ENCODE data around the gene TRIM32. TPM values are rescaled to one million over a fixed set of nuclear protein-coding genes. Genes with fewer than 3 reads are reported as not detected.
"Not testable (repeated sequence)": the region's sequence is repeated elsewhere in the genome, so short reads cannot be mapped to it uniquely, and the experiment has no call there.

The TRIM32 gene
- total RNA-seq, 2 experiments from 2014 or later: 19.3 to 20.2 TPM

DNA sequence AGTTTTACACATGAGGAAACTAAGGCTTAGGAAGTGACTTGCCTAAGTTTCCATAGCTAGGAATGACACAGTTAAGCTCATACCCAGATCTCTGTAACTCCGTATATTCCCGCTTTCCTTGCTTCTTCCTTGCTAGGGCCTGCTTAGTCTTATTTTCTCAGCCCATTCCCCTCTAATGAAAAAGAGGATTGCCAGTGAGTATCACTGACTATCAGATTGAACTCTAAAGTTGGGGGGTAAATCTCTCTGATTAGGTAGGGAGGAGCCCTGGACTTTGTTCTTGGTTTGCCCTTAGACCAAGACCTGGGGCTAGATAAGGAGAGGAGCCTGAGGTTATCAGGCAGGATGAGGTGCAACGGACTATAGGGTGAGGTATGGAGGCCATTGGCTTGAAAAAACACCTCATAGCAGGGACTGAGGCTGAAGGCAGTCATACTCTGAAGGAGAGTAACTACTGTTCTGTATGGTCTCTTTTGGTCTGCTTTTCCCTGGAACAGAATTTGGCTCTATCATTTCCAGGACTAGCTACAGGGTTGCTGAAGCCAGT lies 2.5 kb downstream of the TRIM32 start:
- Mint-ChIP-seq H3K27me3 (no peaks in the 10 kb centered on the region), H3K4me3 (no peak overlapping the region), H3K36me3 (peaks cover 26% of the 10 kb centered on the region), H3K4me1 (peaks cover 49% of the 10 kb centered on the region), H3K9me3 (peaks cover 1% of the 10 kb centered on the region), H3K27ac (no peak overlapping the region)
- no peak for ATAC-seq (ENCODE audit: low read depth)
- POLR2A ChIA-PET: no interaction called here
- no peak for DNase-seq

DNA sequence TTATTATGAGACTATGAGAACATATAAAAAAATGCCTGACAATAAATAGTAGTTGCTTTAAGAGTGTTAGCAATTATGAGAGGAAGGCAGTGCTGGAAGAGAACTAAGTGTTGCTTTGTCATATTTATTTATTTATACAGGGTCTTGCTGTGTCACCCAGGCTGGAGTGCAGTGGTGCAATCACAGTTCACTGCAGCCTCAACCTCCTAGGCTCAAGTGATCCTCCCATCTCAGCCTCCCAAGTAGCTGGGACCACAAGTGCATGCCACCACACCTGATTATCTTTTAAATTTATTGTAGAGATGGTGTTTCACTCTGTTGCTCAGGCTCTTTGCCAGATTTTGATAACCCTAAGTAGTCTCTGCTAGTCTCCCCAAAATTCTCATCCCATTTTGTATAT lies 3.7 kb downstream of the TRIM32 start:
- peaks cover 49% of the 10 kb centered on the region for H3K4me1 Mint-ChIP-seq
- H3K27ac Mint-ChIP-seq; H3K4me3 Mint-ChIP-seq; ATAC-seq (ENCODE audit: low read depth); DNase-seq; H3K9me3 Mint-ChIP-seq; H3K27me3 Mint-ChIP-seq; POLR2A ChIA-PET: not testable (repeated sequence)
- peaks cover 30% of the 10 kb centered on the region for H3K36me3 Mint-ChIP-seq

DNA sequence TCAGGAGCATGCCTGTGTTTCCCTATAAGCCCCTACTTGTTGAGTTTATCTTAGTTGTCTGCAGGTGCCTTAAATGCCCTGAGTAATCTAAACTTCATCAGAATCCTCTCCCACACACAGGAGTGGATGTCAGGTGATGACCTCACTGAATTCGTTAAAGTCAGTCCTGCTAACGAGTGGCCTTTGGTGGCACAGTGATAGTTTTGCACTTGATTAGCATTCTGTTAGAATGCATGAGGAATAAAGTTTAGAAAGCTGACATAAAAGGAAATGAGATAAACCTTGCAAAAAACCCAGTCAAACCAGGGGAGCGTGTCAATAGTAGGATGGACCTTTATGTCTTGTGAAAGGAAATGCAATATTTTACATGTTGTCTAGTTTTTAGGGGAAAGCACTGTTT lies 4.5 kb downstream of the TRIM32 start:
- peaks cover 36% of the 10 kb centered on the region for H3K36me3 Mint-ChIP-seq
- H3K9me3 Mint-ChIP-seq: peaks cover 2% of the 10 kb centered on the region
- DNase-seq: no peak
- H3K4me3 Mint-ChIP-seq: no peak overlapping the region
- peaks cover 41% of the 10 kb centered on the region for H3K4me1 Mint-ChIP-seq
- no peak overlapping the region for H3K27ac Mint-ChIP-seq
- H3K27me3 Mint-ChIP-seq: no peaks in the 10 kb centered on the region
- no peak for ATAC-seq (ENCODE audit: low read depth)
- POLR2A ChIA-PET: no interaction called here

DNA sequence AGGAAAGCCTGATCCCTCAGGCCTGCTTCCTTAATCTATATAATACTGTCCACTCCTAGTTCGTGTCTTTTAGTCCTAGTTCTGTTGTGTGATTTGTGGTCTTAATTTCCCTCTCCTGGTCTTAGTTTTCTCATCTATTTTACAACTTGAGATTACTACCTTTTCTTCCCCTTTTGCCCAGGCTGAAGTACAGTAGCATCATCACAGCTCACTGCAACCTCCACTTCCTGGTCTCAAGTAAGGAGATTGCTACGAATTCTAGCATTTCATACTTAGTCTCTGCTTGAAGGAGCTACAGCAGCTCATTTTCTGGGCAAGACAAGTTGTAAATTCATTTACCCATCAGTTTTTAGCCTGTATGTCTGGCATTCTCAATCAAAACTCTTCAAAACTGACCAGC lies 5.5 kb downstream of the TRIM32 start:
- no peak for ATAC-seq (ENCODE audit: low read depth)
- no peak overlapping the region for H3K4me3 Mint-ChIP-seq

DNA sequence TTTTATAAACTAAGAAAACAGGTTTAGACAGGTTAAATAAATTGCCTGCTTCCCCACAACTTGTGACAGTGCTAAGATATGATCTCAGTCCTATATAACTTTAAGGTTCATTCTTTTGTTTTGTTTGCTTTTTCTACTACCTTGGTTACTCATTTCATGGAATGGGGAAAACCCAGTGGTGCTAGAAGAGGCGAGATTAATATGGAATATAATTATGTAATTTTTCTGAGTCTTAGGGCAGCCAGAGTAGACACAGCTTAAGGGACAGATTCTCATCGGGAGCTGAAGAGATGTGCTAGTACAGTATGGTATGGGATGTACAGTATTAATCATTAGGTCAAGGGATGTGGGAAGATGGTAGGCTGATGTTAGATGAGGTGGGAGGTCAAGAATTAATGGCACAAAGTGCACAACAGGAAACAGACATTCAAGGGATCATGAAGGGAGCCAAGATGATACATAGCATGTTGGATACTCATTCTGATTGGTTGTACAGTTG lies 6.2 kb downstream of the TRIM32 start:
- peaks cover 47% of the 10 kb centered on the region for H3K36me3 Mint-ChIP-seq
- DNase-seq (no peak), ATAC-seq (ENCODE audit: low read depth) (no peak)
- no peak overlapping the region for H3K4me3 Mint-ChIP-seq
- H3K27ac Mint-ChIP-seq: no peak overlapping the region
- POLR2A ChIA-PET: no interaction called here
- peaks cover 3% of the 10 kb centered on the region for H3K9me3 Mint-ChIP-seq
- no peaks in the 10 kb centered on the region for H3K27me3 Mint-ChIP-seq
- H3K4me1 Mint-ChIP-seq: peaks cover 28% of the 10 kb centered on the region

More for the DNA sequence above, 5.5 kb downstream of the TRIM32 start:
- no peak for DNase-seq
- POLR2A ChIA-PET: no interaction called here
- H3K27ac Mint-ChIP-seq: no peak overlapping the region
- H3K9me3 Mint-ChIP-seq: peaks cover 3% of the 10 kb centered on the region
- H3K4me1 Mint-ChIP-seq: peaks cover 34% of the 10 kb centered on the region
- no peaks in the 10 kb centered on the region for H3K27me3 Mint-ChIP-seq
- peaks cover 44% of the 10 kb centered on the region for H3K36me3 Mint-ChIP-seq

DNA sequence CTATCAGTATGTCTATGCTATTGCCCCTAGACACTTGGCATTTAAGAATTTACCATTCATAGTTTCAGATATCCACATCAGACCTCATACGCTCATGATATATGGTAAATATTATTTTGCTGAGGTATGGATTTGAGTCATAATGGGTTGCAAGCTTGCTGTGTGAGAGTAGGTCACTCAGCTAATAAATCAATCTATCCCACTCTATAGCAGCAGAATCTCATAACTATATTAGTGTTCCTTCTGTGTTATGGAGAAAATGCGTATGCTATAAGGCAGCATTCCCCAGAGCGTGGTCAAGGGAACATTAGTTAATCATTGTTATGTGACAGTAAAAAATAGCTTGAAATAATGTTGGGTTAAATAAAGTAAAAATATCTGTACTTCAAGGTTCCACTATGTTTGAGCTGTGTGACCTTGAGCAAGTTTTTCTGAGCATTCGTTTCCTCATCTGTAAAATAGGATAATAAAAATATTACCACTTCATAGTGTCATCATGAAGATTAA lies 7.7 kb downstream of the TRIM32 start:
- Mint-ChIP-seq H3K4me1 (peaks cover 14% of the 10 kb centered on the region), H3K9me3 (peaks cover 3% of the 10 kb centered on the region), H3K36me3 (peaks cover 54% of the 10 kb centered on the region), H3K4me3 (no peak overlapping the region), H3K27me3 (no peaks in the 10 kb centered on the region), H3K27ac (no peak overlapping the region)
- ATAC-seq (ENCODE audit: low read depth): no peak
- POLR2A ChIA-PET: no interaction called here
- DNase-seq: no peak

DNA sequence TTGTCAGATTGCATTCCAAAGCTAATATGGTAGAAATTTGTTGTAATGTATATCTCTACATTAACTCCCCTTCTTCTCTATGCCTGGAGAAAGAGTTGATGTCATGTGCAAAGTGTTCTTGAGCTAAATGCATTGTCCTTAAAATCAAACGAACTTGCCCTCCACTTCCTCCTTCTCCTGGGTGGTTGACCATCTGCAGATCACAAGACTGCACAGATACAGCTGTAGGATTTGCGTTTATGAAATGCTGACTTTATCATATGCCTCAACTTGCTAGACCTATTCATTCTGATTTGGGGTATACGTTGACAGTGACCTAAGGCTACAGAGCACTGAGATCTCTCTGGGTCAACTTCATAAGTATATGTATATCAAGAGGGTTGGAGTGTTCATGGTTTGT lies 8.3 kb downstream of the TRIM32 start:
- H3K9me3 Mint-ChIP-seq: peaks cover 7% of the 10 kb centered on the region
- POLR2A ChIA-PET: no interaction called here
- no peak for ATAC-seq (ENCODE audit: low read depth)

DNA sequence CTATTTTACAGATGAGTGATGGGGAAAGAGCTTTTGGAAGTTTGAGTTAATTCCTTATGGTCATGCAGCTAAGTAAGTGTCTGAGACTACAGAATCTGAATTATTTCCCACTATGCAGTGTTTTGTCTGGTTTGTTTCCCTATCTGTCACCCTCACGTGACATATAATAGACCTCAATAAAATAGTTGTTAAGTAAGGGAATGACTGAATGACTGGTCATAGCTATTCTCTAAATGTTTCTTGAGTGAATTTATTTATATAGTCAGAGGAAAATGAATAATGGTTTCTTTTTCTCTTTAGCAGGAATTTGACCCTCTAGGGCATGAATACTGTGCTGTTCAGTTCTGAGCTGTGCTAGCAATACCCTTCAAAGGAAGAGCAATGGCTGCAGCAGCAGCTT lies 10.3 kb downstream of the TRIM32 start:
- Mint-ChIP-seq H3K9me3 (peaks cover 9% of the 10 kb centered on the region), H3K27ac (no peak overlapping the region)
- DNase-seq: no peak

More for the DNA sequence above, 8.3 kb downstream of the TRIM32 start:
- peaks cover 12% of the 10 kb centered on the region for H3K4me1 Mint-ChIP-seq
- H3K4me3 Mint-ChIP-seq: no peak overlapping the region
- no peak for DNase-seq
- H3K27me3 Mint-ChIP-seq: no peaks in the 10 kb centered on the region
- H3K36me3 Mint-ChIP-seq: peaks cover 60% of the 10 kb centered on the region
- no peak overlapping the region for H3K27ac Mint-ChIP-seq

DNA sequence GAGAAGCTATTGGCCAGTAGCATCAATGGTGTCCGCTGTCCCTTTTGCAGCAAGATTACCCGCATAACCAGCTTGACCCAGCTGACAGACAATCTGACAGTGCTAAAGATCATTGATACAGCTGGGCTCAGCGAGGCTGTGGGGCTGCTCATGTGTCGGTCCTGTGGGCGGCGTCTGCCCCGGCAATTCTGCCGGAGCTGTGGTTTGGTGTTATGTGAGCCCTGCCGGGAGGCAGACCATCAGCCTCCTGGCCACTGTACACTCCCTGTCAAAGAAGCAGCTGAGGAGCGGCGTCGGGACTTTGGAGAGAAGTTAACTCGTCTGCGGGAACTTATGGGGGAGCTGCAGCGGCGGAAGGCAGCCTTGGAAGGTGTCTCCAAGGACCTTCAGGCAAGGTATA lies 10.8 kb downstream of the TRIM32 start:
- H3K9me3 Mint-ChIP-seq: peaks cover 9% of the 10 kb centered on the region
- peaks cover 13% of the 10 kb centered on the region for H3K4me1 Mint-ChIP-seq
- ATAC-seq (ENCODE audit: low read depth) (no peak), DNase-seq (no peak)
- no peak overlapping the region for H3K4me3 Mint-ChIP-seq
- H3K36me3 Mint-ChIP-seq: peaks cover 72% of the 10 kb centered on the region
- POLR2A ChIA-PET: interaction anchor here (1.2 kb wide), 1 partner anchor 11 kb away, joined by 3 read pairs; the partner anchor contains the start of gene TRIM32
- no peaks in the 10 kb centered on the region for H3K27me3 Mint-ChIP-seq
- no peak overlapping the region for H3K27ac Mint-ChIP-seq

More for the DNA sequence above, 10.3 kb downstream of the TRIM32 start:
- H3K27me3 Mint-ChIP-seq: no peaks in the 10 kb centered on the region
- no peak for ATAC-seq (ENCODE audit: low read depth)
- H3K4me1 Mint-ChIP-seq: peaks cover 17% of the 10 kb centered on the region
- H3K4me3 Mint-ChIP-seq: no peak overlapping the region
- peaks cover 72% of the 10 kb centered on the region for H3K36me3 Mint-ChIP-seq
- POLR2A ChIA-PET: interaction anchor here (1.2 kb wide), 1 partner anchor 10 kb away, joined by 3 read pairs; the partner anchor contains the start of gene TRIM32

DNA sequence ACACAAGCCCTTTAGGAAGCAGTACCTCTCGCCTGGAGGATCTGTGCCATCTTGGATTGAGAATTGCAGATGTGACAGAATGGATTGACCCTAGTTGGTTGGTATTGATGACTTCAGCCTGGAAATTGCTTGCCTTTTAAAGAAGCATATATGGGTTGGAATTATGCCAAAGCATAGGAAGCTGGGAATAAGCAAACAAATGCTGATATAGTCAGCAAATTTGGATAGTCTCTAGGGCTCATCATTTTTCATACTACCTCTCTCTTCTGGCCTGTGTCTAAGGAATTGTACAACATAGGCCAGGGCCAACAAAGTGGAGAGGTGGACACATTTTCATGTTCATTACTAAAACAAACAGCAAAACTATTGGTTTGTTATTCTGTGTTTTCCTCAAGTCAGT lies 13.2 kb downstream of the TRIM32 start:
- DNase-seq (no peak), ATAC-seq (ENCODE audit: low read depth) (no peak)
- Mint-ChIP-seq H3K27me3 (no peaks in the 10 kb centered on the region), H3K4me1 (peaks cover 13% of the 10 kb centered on the region), H3K36me3 (peaks cover 66% of the 10 kb centered on the region), H3K9me3 (peaks cover 9% of the 10 kb centered on the region), H3K27ac (no peak overlapping the region), H3K4me3 (no peak overlapping the region)
- POLR2A ChIA-PET: no interaction called here

DNA sequence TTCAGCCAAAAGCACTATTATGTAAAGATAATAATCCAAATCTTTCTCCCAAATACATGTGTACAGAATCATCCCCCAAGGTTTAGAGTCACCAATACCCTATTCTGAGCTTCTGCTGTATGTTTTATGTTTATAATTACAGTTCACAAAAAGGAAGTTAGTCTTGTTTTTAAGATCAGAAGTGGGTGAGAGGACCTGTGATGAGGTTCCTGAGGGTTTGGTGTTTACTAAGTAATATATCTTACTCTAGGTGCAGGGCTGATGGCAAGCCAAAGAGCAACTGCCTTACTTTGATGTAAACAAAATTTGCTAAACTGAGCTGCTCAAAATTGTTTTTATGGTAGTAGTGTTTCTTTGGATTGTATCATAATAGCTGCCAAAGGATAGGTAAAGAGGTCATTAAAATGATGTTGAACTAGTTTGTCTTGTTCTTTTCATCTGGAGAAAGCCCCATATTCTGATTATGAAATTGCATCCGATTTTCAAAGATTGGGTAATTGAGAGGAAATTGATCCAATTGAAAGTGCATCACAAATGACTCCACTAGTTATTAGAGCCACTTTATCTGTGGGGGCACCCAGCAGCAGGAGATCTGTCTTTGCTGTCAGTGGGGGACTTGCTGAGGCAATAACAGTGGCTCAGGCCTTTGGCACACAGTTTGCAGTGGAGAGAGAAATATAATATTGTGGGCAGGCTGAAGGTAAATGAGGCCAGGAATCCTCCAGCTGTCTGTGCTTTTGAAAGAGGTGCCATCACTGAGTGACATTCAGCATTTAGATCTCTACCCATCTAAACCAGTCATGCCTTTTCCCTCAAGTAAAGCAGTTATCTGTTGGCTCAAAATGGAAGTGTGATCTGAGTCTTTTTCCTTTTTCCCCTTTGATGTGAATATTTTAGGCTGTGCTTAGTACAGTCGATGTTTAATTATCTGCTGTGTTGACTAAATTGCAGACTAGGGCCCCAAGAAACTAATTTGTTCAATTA lies 14.1 kb downstream of the TRIM32 start:
- Mint-ChIP-seq H3K4me1 (peaks cover 13% of the 10 kb centered on the region), H3K36me3 (peaks cover 59% of the 10 kb centered on the region), H3K27ac (no peak overlapping the region), H3K4me3 (no peak overlapping the region), H3K27me3 (no peaks in the 10 kb centered on the region), H3K9me3 (peaks cover 7% of the 10 kb centered on the region)
- POLR2A ChIA-PET: interaction anchor here (0.7 kb wide), 1 partner anchor 10 kb away, joined by 5 read pairs; no protein-coding TSS in a partner anchor
- ATAC-seq (ENCODE audit: low read depth) (no peak), DNase-seq (no peak)

DNA sequence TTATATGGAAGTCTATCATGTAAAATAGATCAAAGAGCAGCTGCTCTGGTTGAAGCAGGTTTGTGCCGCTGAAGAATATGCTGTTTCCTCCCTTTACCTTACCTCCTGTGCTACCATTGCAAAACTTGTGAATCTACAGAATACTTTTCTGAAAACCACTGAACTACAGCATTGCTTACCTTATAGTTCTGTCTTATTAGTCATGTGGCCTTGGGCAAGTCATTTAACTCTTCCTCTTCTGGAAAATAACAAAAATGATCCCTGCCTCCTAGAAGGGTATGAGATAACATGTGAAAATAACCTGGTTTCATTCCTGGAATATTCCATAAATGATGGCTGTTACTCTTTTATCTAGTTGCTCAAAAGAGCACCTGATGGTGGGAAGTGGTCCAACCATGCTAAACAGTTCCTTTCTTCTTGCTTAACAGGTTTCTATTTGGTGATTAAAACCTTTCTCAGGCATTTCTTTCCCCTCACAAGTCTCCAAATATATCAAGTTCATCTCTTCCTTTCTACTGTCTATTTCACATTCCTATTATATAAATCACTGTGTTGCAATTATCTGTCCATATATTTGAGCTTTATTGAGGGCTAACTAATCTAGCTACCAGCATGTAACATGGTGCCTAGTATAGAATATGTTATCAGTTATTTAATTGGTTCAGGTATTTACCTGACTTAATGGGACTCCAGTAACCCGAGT lies 15.0 kb downstream of the TRIM32 start:
- ATAC-seq (ENCODE audit: low read depth) (no peak), DNase-seq (no peak)
- H3K36me3 Mint-ChIP-seq: peaks cover 53% of the 10 kb centered on the region
- H3K9me3 Mint-ChIP-seq: peaks cover 6% of the 10 kb centered on the region
- H3K4me3 Mint-ChIP-seq: no peak overlapping the region
- no peaks in the 10 kb centered on the region for H3K27me3 Mint-ChIP-seq
- POLR2A ChIA-PET: no interaction called here
- peaks cover 13% of the 10 kb centered on the region for H3K4me1 Mint-ChIP-seq
- no peak overlapping the region for H3K27ac Mint-ChIP-seq

DNA sequence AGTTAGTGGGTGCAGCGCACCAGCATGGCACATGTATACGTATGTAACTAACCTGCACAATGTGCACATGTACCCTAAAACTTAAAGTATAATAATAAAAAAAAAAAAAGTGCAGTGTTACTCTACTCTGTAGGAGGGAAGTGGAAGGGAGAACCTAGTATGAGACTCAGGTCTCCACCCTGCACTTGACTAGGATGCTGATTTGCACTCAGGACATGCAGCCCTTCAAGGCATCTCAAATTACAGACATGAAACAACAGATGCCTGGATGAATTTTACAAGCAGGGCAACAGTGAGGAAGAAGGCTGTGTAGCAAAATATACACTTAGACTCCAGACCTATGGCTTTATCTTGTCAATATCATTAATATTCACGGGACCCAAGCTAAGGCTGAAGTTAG lies 16.5 kb downstream of the TRIM32 start:
- Mint-ChIP-seq H3K4me3 (no peak overlapping the region), H3K27me3 (no peaks in the 10 kb centered on the region), H3K9me3 (peaks cover 6% of the 10 kb centered on the region), H3K36me3 (peaks cover 39% of the 10 kb centered on the region), H3K4me1 (peaks cover 13% of the 10 kb centered on the region), H3K27ac (no peak overlapping the region)
- no peak for DNase-seq
- ATAC-seq (ENCODE audit: low read depth): no peak
- POLR2A ChIA-PET: no interaction called here

Data from activated naive CD8-positive, alpha-beta T cell treated with anti-CD3 and anti-CD28 coated beads, Interleukin-2, amount 10 ng/mL, durations not matched to agents 7 days and 5 days (primary cell).